SKM-1 treated with dmso at 0.1 percent for 144 hours (cell line): ENCODE results near the gene NECTIN3.

Source experiments
- DNase-seq: peaks from one replicate; lab custom pipeline; 2025; ENCODE audit not compliant: unreplicated experiment; lab: John Stamatoyannopoulos, UW

Gene NECTIN3

GRCh38 chr3:111080413-111080812 lies 8.8 kb downstream of the NECTIN3 start:
- DNase-seq: no peak

DNA sequence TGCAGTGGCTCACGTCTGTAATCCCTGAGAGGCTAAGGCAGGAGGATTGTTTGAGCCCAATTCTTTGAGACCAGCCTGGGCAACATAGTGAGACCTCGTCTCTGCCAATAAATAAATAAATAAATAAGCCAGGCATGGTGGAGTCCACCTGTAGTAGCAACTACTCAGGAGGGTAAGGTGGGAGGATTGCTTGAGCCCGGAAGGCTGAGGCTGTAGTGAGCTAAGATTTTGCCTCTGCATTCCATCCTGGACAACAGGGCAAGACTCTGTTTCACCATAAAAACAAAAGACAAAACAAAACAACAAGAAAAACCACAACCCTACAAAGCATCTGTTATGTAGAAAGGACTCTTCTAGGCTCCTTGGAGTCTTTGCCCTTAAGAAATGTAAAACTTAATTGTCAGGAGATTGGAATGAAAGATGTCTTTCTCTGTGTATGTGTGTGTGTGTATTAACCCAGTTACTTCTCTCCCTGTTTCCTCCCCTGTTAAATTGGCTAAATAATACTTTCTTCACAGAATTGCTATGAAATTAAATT lies 9.5 kb downstream of the NECTIN3 start:
- no peak for DNase-seq

DNA sequence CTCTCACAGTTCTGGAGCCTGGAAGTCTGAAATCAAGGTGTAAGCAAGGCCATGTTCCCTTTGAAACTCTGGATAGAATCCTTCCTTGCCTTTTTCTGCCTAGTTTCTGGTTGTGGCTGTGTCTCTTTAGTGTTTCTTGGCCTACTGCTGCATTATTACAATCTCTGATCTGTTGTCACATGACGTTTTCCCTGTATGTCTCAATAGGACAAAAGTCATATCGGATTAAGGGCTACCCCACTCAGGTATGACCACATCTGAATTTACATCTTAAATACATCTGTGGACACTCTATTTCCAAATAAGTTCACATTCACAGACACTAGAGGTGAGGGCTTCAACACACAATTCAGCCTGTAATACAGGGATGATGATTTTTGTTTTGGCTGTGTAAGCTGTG lies 13.3 kb downstream of the NECTIN3 start:
- no peak for DNase-seq

DNA sequence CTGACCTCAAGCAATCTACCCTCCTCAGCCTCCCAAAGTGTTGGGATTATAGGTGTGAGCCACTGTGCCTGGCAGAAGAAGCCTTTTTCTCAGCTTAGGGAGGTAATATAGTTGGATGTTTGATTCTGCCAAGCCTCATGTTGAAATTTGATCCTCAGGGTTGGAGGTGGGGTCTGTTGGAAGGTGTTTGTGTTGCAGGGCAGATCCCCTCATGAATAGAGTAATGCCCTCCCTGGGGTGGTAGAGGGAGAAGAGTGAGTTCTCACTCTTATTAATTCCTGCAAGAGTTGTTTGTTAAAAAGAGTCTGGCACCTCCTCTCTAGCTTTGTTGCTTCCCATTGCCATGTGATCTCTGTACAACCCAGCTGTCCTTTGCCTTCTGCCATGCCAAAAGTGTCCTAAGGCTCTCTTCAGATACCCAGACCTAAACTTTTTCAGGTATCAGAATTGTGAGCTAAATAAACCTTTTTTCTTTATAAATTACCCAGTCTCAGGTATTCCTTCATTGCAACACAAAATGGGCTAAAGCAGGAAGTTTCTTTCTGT lies 16.4 kb downstream of the NECTIN3 start:
- no peak for DNase-seq

GRCh38 chr3:111096487-111097209 lies 25.0 kb downstream of the NECTIN3 start:
- DNase-seq: no peak

DNA sequence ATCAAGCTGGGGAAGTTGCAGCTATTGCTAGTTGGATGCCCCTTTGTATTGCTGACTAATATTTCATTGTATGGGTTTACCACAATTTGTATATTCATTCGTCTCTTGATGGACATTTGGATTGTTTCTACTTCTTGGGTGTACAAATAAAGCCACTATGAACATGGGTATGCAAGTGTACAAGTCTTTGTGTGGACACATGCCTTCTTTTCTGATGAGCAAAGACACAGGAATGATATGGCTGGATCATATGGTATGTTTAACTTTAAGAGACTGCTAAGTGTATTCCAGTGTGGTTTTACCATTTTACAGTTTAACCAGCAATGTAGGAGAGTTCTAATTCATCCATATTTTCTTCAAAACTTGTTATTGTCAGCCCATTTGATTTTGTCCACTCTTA lies 32.2 kb downstream of the NECTIN3 start:
- DNase-seq: no peak

GRCh38 chr3:111106993-111107661 lies 35.5 kb downstream of the NECTIN3 start:
- no peak for DNase-seq

DNA sequence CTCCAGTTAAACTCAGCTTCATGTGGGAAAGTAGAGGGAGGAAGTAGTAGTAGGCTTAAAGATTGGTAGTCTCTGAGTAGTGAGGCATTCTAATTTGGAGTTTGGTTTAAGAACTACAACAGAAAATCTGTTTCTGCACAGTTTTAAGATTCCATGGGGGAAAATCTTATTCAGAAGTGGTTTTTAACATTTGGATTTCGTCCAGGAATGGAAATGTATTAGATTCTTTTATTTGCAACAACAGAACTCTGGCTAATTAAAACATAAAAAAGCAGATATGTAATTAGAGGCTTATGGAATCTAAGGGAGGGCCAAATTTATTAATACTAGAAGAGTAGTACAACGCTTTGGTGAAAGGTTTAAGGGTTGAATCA lies 36.0 kb downstream of the NECTIN3 start:
- no peak for DNase-seq

DNA sequence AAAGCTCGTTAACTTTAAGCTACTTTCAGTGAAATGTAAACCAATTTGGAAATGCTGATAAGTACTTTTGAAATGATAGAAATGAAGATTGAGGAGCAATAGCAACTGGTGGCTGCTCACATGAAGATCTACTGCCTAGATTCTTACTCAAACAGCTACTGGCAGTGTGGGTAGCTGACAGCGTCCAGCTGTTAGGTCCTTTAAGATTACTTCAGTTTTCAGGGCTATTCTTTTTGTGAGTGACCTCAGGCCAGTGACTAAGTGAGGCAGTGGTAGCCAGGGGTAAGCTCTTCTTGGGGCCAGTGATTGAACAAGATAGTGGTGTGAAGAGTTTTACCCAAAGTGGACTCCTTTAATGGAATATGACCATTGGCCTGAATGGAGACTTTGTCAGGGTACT lies 41.3 kb downstream of the NECTIN3 start:
- no peak for DNase-seq

DNA sequence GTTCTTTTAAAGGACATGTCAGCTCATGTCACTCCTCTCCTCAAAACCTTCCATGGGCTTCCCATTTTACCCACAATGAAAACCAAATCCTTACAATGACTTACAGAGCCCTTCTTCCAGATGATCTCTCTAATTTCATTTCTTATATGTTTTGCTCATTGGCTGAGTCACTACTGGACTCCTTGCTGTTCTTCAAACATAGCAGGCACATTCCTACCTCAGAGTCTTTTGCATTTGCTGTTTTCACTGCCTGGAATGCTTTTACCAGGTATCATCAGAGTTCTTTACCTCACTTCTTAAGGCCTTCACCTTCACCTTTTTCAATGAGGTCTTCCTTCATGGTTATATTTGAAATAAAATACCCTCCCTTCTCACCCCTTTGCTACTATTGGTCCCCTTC lies 57.3 kb downstream of the NECTIN3 start:
- DNase-seq: no peak

- no peak for DNase-seq
Measured at GRCh38 chr3:111130827-111131226, 59.2 kb downstream of the NECTIN3 start.

- DNase-seq: no peak
Measured at GRCh38 chr3:111134302-111134701, 62.7 kb downstream of the NECTIN3 start.

GRCh38 chr3:111151438-111151837 lies 79.8 kb downstream of the NECTIN3 start:
- DNase-seq: no peak

- no peak for DNase-seq
Measured at GRCh38 chr3:111152496-111152895, 80.9 kb downstream of the NECTIN3 start.

DNA sequence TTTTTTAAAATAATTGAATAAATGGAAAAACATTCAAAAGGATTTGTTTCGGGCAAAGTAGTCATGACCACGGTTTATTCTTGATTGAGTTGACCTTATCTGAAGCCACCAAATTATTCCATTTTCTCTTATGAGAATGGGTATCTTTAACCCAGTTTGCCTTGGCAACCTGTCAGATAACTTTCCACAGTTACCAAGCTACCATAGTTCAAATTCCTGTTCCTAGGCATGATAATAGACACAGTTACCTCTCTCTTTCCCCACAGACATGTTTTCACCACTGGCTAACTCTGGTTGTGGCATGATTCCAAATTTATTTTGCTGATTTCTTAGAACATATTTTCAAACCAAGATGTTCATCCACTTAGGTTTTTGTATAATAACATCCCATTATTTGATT lies 84.9 kb downstream of the NECTIN3 start:
- no peak for DNase-seq

DNA sequence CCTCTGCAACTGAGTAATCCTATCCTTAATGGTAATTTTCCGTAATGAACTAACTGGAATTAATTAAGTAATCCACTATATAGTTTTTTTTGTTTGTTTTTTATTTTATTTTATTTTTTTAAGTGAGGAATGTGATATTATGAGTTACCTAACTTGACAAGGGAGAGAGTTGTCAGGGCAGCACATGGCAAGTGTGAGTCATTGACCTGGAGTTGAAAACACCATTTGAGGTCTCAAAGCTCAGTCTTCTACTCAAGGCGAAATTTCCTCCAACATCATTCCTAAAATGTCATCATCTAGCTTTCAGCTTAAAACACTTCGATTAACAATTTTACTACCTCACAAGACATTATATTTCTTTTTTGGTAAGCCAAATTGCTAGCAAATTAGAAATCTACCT lies 87.8 kb downstream of the NECTIN3 start:
- DNase-seq: no peak

GRCh38 chr3:111164621-111165020 lies 93.0 kb downstream of the NECTIN3 start:
- DNase-seq: no peak

DNA sequence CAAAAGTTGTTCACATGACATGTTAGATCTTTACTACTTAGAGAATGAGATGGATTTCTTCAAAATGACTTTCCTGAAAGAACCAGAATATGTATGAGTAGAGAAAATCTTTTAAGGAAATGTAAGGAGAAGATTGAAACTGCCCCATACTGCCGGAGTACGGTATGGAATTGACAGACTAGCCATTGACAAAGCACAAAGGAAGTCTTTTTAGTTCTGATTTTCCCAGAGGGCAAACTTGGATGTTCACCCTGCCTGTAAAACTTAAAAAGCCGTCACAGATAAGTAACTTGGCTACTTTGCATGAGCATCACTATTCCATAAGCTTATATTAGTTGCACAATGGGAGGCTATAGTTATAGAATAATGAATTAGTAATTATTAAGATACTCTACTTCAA lies 93.8 kb downstream of the NECTIN3 start:
- no peak for DNase-seq

DNA sequence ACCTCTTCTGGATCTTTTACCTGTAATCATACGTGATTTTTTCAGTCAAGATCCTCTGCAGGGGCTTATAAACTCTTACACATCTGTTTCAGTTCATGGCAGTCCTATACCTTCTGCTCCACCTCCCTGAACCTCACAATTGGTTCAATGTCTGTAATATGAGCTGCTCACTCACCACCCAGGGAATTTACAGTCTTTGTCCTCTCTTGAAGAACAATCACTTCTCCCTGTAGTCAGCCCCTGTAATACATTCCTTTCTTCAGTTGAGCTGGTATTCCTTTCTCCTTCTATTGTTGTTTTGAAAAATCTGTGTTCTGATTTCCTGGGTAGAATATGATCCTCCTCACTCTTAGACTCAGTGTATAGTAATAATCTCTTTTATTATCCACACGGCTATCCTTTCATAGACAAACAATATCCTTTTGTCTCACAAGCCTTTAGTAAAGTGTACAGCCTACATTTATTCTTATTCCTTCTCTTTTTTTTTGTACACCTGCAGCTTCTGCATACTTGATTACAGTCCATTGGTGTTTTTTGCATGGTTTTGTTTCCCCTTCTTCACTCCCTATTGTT lies 101.8 kb downstream of the NECTIN3 start:
- DNase-seq: no peak

- no peak for DNase-seq
Measured at GRCh38 chr3:111173906-111174305, 102.3 kb downstream of the NECTIN3 start.

- no peak for DNase-seq
Measured at GRCh38 chr3:111190518-111190917, 118.9 kb downstream of the NECTIN3 start.

- DNase-seq: no peak
Measured at GRCh38 chr3:111193472-111193871, 121.9 kb downstream of the NECTIN3 start.
